HG02678 (cell line): ENCODE data around the gene PPDPF.

Source experiments
- ATAC-seq: cut with Tn5 transposase; IDR thresholded peaks from one replicate; pipeline ENCODE4 v1.9.1; 2021; ENCODE audit warnings: mild to moderate bottlenecking, moderate library complexity; ENCODE audit not compliant: unreplicated experiment

Gene PPDPF

GRCh38 chr20:63536241-63536977 lies 15.8 kb downstream of the PPDPF start:
- no peak for ATAC-seq

DNA sequence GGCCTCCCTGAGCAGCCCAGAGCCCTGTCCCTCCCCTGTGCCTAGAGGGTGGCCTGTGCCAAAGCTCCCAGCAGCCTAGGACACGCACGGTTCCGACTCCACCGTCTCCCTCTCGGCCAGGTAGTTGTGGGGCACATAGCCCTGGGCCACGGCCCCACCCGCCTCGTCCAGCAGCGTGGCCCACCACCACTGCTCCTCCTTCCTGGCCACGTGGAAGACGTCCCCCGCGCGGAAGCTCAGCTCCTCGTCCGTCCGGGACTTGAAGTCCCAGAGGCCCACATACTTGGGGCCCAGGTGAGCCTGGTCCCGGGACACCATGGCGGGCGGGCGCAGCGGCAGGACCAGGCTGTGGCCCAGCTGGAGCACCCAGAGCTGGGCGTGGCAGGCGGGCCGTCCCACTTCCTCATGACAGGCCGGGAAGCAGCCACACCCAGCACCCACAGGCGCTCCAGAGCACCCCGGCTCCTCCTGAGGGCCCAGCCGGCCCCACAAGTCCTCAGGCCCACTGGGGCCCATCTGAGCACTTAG lies 16.5 kb downstream of the PPDPF start, which contains the start of gene PTK6:
Gene PTK6 (minus strand): TSS at position 380 of the 528 bp plus-strand sequence. CDS start 62 bp downstream, at position 318.
- ATAC-seq: no peak

DNA sequence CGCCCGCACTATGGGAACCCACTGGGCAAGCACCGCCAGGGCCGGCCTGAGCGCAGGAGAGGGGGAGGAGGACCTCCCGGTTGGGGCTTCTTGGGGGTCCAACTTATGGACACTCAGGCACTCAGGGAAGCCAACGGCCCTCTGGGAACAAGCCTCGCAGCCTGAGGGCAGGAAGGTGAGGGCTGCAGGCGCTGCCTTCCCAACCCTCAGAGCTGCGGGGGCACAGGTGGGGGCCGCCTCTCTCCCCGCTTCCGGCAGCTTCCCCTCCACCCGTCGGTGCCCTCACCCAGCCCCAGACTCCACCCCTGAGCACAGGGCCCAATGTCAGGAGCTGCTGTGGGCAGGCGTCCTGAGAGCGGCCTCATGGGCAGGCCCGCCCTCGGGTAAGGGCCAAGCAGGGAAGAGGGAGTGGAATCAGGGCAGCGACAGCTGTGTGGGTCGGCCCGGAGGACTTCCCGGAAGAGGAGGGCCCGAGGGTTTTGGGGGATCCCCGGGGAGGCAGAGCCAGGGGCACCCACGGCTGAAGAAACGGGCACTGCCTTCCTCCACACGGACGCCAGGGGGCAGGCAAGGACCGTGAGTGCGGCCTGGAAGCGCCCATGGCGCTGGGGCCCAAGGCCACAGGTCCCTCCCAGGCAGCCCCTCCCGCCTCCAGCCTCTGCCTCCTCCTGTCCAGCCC lies 17.1 kb downstream of the PPDPF start:
- peak; percentile 88 for ATAC-seq

- ATAC-seq: no peak
Observed at GRCh38 chr20:63538204-63539091, 17.9 kb downstream of the PPDPF start.

DNA sequence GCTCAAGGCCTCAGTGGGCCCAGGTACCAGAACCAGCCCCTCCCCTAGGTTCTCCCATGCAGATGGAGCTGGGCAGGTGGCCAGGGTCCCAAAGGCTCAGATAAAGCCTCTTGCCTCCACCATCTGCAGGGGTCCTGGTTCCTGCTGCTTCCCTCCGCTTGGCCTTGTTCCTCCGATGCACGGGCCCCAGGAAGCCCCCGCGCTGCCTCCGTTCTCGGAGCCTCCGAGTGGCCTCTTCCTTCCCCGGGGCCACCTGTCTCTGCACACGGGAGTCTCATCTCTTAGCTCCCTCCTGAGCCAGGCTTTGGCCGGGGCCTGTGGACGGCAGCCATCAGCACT lies 18.5 kb downstream of the PPDPF start:
- ATAC-seq: no peak

GRCh38 chr20:63539441-63540370 lies 19.1 kb downstream of the PPDPF start:
- ATAC-seq: no peak

GRCh38 chr20:63540417-63541186 lies 20.0 kb downstream of the PPDPF start:
- no peak for ATAC-seq

- ATAC-seq: no peak
Observed at GRCh38 chr20:63541371-63541770, 20.8 kb downstream of the PPDPF start.

DNA sequence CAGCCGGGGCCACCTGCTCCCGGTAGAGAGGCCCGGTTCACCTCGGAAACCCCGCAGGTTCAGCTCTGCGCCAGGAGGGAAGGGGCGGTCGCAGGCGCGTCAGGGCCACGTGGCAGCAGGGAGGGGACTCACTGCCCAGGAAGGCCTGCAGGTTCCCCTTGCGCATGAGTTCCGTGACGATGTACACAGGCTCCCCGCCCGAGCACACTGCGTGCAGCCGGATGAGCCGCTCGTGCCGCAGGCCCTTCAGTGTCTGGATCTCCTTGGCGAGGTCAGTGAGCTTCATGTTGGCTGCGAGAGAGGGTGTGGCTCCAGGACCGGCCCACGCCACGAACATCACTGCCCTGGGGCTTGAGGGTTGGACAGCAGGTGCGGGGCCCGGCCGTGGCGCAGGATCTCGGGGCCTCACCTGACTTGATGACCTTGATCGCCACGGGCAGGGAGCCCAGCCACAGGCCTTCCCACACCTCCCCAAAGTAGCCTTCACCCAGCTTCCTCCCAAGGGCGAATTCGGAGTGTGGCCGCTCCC lies 21.5 kb downstream of the PPDPF start:
- ATAC-seq: no peak

DNA sequence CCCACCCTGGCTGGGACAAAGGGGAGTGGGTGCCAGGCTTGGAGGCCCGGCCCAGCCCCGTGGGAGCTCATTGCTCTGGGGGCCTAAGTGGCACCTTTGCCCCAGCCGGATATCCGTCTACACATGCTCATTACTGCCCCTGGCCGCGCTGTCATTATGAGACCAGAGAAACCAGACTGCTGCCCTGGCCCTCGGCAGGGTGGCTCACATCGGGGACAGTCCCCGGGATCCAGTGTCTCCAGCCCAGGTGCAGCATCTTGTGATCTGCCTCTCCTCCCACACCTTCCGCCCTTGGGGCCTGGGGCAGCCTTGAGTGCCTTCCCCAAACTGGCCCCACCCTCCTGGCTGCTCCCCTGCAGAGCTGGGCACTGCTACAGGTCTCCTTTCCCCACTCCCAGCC lies 22.1 kb downstream of the PPDPF start:
- no peak for ATAC-seq

DNA sequence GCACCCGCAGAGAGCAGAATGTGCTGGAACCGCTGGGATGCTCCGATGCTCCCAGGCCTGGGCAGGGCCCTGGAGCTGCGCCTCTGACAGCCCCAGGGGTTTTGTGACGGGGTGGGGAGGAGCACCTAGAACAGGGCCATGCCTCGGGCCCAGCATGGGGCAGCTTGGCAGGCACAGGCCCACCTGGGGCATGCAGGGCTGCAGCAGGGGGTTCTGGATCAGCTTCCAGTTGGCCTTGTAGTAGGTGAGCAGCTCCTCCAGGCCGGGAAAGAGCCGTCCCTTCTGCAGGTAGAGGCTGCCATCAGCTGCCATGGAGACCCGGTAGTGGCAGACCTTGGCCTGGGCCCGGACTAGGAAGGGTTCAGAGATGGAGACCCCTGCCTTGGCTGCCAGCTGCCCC lies 22.6 kb downstream of the PPDPF start:
- ATAC-seq: no peak

DNA sequence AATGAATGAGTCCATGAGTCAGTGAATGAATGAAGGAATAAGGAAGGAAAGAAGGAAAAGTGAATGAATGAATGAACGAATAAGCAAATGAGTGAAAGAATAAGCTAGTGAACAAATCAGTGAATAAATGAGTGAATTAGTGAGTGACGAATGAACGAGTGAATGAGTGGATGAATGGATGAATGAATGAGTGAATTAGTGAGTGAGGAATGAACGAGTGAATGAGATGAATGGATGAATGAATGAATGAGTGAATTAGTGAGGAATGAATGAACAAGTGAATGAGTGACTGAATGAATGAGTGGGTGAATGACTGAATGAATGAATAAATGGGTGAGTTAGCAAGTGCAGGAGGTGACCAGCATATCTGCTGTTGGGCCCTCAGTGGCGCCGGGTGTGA lies 23.2 kb downstream of the PPDPF start:
- no peak for ATAC-seq

- ATAC-seq: no peak
Observed at GRCh38 chr20:63544241-63544957, 23.8 kb downstream of the PPDPF start.

DNA sequence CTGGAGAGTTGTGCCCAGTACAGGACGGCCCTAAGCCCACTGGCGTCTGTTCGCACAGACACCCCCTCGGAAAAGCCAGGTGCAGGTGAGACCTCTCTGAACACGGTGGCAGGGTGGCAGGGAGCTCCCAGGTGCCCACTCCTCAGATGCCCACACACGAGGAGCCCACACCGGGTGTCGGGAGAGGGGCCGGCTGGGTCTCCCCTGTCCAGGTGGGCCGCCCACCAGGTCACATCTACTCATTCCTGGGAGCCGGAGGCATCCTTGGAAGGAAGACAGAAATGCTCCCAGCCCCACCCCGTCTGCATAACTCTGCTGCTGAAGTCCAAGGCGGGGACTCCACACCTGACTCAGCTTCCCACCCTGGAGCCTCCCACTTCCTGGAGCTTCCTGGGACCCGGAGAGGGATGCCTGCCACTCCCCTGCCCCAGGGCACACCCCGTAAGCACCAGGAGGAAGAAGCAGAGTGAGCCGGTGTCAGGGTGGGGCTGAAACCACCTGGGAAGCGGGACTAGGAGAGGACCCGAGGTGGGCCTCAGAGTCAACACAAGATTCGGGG lies 24.5 kb downstream of the PPDPF start:
- ATAC-seq: no peak

DNA sequence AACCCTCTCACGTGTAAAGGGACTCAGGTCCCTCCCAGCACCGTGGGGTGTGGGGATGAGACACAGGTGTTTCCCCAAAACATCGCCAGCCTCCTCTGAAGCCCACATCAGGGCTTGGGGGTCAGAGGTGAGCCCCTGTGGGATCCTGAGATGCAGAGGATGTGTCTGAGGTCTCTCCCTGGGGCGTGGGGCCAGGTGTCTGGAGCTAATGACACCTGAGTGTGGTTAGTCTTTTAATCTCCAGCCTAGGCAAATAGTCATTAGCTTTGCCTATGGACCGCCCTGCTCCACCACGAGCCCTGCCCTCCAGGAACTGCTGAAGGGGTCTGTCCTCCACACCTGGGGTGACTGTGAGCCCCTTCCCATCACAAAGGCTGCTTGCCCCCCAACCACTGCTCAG lies 25.2 kb downstream of the PPDPF start:
- no peak for ATAC-seq

DNA sequence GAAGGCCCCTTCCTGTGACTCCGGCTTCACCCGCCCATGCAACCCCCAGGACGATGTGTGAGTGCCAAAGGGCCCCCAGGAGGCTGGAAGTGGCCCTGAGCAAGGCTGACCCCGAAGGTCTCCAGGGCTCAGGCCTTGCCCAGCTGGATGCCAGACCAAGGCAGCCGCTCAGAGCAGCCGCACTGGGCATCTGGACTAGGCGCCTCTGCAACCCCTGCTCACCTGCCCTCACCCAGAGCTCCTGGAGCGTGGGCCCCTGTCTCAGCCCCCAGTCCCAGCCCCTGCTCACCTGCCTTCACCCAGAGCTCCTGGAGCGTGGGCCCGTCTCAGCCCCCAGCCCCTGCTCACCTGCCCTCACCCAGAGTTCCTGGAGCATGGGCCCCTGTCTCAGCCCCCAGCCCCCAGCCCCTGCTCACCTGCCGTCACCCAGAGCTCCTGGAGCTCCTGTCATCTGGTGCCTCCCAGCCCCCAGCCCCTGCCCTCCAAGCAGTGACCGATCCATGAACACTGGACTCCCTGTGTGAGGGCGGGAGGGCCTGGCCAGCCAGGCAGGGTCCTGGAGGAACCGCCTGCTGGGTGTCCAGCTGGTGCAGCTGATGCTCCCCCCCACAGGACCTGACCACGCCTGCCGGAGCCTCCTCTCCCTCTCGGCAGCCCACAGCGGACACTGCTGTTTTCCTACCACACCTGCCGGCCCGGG lies 25.8 kb downstream of the PPDPF start:
- no peak for ATAC-seq

DNA sequence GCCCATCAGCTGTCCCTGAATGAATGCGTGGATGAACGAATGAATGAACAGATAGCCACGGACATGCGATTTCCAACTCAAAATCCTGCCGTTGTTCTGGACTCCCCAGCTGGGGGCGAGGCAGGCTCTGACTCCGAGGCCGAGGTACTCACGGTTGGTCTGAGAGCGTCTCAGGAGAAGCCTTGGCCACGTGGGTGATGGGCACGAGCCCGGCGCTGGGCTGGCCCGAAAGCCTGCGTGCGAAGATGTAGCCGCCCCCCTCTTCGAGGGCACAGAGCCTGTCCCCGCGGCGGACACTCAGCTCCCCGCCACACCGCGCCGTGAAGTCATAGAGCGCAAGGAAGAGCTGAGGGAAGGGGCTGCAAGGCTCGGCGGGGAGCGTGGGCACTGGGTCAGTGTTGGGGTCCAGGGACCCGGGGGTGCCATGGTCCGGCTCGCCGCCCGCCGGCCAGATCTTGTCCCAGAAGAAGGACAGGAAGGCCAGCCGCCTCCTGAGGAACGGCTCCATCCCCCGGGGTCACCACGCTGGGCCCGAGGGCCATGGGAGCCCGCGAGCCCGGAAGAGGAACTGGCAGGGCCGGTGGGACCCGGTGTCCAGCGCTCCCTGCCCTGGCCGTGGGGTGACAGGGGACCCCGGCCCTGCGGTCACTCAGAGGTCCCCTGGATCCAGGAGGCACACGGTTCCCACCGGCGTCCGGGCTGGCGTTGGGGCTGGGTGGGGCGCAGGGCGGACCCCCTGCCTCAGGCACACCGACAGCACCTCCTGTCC lies 26.6 kb downstream of the PPDPF start:
- ATAC-seq: no peak
